Measurements from ENCODE around the gene TEKTIP1.

DNA sequence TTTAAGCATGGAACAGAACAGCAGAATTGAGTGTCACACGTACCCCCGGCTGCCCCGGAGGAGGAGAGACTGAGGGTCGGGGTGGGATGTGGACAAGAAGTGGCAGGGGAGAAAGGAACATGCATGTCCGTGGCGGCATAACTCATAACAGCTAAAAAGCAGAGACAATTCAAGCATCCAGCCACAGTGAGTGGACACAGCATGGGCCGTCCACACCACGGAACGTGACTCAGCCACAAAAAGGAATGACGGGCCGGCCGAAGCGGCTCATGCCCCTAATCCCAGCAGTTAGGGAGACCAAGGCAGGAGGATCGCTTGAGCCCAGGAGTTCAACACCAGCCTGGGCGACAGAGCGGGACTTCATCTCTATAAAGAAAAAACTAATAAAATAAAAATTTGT is 46.1 kb upstream of the TEKTIP1 start:
- TF ChIP-seq POLR2AphosphoS5 (IDR thresholded peaks at IDR 0.05): no peak
- TF ChIP-seq POLR2A (IDR thresholded peaks at IDR 0.05): no peak
- TF ChIP-seq, protein P1, sequence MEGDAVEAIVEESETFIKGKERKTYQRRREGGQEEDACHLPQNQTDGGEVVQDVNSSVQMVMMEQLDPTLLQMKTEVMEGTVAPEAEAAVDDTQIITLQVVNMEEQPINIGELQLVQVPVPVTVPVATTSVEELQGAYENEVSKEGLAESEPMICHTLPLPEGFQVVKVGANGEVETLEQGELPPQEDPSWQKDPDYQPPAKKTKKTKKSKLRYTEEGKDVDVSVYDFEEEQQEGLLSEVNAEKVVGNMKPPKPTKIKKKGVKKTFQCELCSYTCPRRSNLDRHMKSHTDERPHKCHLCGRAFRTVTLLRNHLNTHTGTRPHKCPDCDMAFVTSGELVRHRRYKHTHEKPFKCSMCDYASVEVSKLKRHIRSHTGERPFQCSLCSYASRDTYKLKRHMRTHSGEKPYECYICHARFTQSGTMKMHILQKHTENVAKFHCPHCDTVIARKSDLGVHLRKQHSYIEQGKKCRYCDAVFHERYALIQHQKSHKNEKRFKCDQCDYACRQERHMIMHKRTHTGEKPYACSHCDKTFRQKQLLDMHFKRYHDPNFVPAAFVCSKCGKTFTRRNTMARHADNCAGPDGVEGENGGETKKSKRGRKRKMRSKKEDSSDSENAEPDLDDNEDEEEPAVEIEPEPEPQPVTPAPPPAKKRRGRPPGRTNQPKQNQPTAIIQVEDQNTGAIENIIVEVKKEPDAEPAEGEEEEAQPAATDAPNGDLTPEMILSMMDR (IDR thresholded peaks at IDR 0.05): no peak
- no peak for TF ChIP-seq EP300 (IDR thresholded peaks at IDR 0.05; ENCODE audit: low read depth)
